Adrenal gland (tissue), 12 donors: ENCODE results near the gene AUTS2. TPM values are rescaled to one million over a fixed set of nuclear protein-coding genes. Genes with fewer than 3 reads are reported as not detected.

Source experiments
- DNase-seq, 7 donors: peaks; one replicate each; pipeline ENCODE4 v3.0.0-alpha.2; 2019 to 2020
- H3K27ac ChIP-seq, 5 donors: fragments of 200-600 bp; sonication (generic) in 4 of 5; 1 replicate in 3 of 5; 2 replicates in 2 of 5; pipeline versions ENCODE4 v1.5.1 to v1.8.0; 2016 to 2020; ENCODE audit warnings: mild to moderate bottlenecking in 1 of 5
- H3K27me3 ChIP-seq: fragments of 200-600 bp; 2 replicates; pipeline ENCODE4 v1.8.0; 2021
- H3K36me3 ChIP-seq, 2 donors: fragments of 200-600 bp; replicated peaks in 1 of 2; 1 replicate in 1 of 2; 2 replicates in 1 of 2; pipeline versions ENCODE4 v1.5.1 to v1.8.0; 2018 to 2022
- H3K4me1 ChIP-seq, 2 donors: fragments of 200-600 bp; replicated peaks in 1 of 2; 1 replicate in 1 of 2; 2 replicates in 1 of 2; pipeline versions ENCODE4 v1.5.1 to v1.8.0; 2018 to 2021
- H3K4me3 ChIP-seq, 4 donors: fragments of 200-600 bp; sonication (generic) in 3 of 4; one replicate each; pipeline ENCODE4 v1.5.1; 2016 to 2018
- H3K9me3 ChIP-seq, 3 donors: fragments of 200-600 bp; sonication (generic) in 1 of 3; replicated peaks in 1 of 3; 1 replicate in 2 of 3; 2 replicates in 1 of 3; pipeline versions ENCODE4 v1.5.1 to v1.8.0; 2016 to 2021
- CTCF ChIP-seq, 6 experiments: fragments of 450-650 bp in 4 of 6; fragments of 200-600 bp in 2 of 6; sonication (generic) in 1 of 6; IDR thresholded peaks; 1 replicate in 5 of 6; 2 replicates in 1 of 6; pipeline versions ENCODE4 v1.5.1 to v1.8.0; 2016 to 2021; ENCODE audit warnings: antibody characterized with exemption in 6 of 6, mild to moderate bottlenecking in 2 of 6, moderate library complexity in 1 of 6
- POLR2A ChIP-seq, 2 donors: fragments of 450-650 bp; IDR thresholded peaks; one replicate each; pipeline ENCODE4 v1.6.1; 2017; ENCODE audit warnings: antibody characterized with exemption in 2 of 2, mild to moderate bottlenecking in 2 of 2, moderate library complexity in 1 of 2
- WGBS, 4 donors: extraction: QIAGEN DNeasy Blood & Tissue Kit in 2 of 4; methylation state at CpG; one replicate each; pipeline versions ENCODE4 v1.1.5 to v1.1.7; 2013 to 2017; 5-methylcytosine and 5-hydroxymethylcytosine counted together
- intact Hi-C, 2 donors: fragments of 100-400 bp; cut with DNase I; formaldehyde crosslinking; loops; one replicate each; pipeline versions ENCODE4 v1.14.1 to v1.15.0; 2022 to 2023
- polyA plus RNA-seq, 3 donors: library from polyadenylated mRNA; stranded (reverse); fragments of 200-250 nt in 2 of 3; fragments of 350-450 nt in 1 of 3; fragmentation: Illumina TruSeq in 1 of 3; extraction: RNeasy Lipid Tissue Mini Kit (QIAGEN cat#74804) in 1 of 3; gene quantifications; one replicate each; pipeline ENCODE4 v1.2.3, GENCODE V29; 2013 to 2014
- total RNA-seq, 9 donors: library from RNA; depleted of rRNA in 4 of 9; stranded (reverse); fragments of >200 nt in 4 of 9; fragments of 120-200 nt in 1 of 9; fragmentation: NEBNext Ultra II Directional in 1 of 9; extraction: Animal tissue kit (Norgen Biotek cat#: 25700) in 1 of 9; gene quantifications; one replicate each; pipeline versions ENCODE4 v1.1.0 to v1.2.4, GENCODE V29; 2013 to 2023
- donor health status: healthy with polysubstance abuse.
- donor health status: Bipolar disorder and iron deficiency.
- donor health status: DM: yes; HTN: yes; CAD: no.
- donor health status: DM: no; HTN: no; CAD: no.
- donor health status: DM: no; HTN: no; CAD: no.
- donor health status: DM: yes; HTN: yes; CAD: no.

AUTS2 gene
- total and polyA plus RNA-seq, 12 donors, result 6.4 to 44.0 (median 15.2) TPM

DNA sequence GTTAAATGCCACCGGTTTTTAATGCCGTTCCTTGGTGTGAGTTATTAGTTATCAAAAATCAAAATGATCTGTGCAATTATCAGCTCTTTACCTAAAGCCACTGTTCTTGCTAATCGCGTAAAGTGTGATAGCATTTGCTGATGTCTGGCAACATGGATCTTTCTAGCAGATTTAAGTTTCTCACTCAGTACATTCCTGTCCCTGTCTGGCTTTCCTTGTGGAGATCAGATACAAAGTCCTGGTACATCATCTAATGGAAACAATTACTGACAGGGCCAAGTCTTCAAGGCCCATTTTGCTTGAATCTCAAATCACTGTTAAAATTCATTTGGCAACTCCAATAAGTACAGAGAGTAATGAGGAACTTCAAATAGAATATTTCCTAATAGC is 755.7 kb downstream of the AUTS2 start:
- H3K36me3 ChIP-seq, result no peaks in the 10 kb centered on the region
- intact Hi-C loops, result no loop called here
- no peak for DNase-seq
- no peaks in the 10 kb centered on the region for H3K27me3 ChIP-seq
- 89 to 98% (median 91%) methylated on average over 4 of the region's 4 CpGs for whole genome bisulfite sequencing, 4 donors
- no peaks in the 10 kb centered on the region for H3K4me1 ChIP-seq
- TF ChIP-seq POLR2A (IDR thresholded peaks at IDR 0.05) (no peak), CTCF (IDR thresholded peaks at IDR 0.05) (no peak)
- H3K27ac ChIP-seq, result no peak overlapping the region
- H3K4me3 ChIP-seq, result no peak overlapping the region
- no peaks in the 10 kb centered on the region for H3K9me3 ChIP-seq

GRCh38 chr7:70354409-70355169 is 756.3 kb downstream of the AUTS2 start:
- no peaks in the 10 kb centered on the region for H3K4me1 ChIP-seq
- no peak overlapping the region for H3K4me3 ChIP-seq
- no peaks in the 10 kb centered on the region for H3K9me3 ChIP-seq
- 85 to 92% (median 89%) methylated on average over 8 of the region's 8 CpGs for WGBS, 4 donors
- H3K27me3 ChIP-seq, result no peaks in the 10 kb centered on the region
- intact Hi-C loops, result no loop called here
- TF ChIP-seq POLR2A (IDR thresholded peaks at IDR 0.05) (no peak), CTCF (IDR thresholded peaks at IDR 0.05) (no peak)
- H3K36me3 ChIP-seq, result no peaks in the 10 kb centered on the region
- DNase-seq, result no peak
- no peak overlapping the region for H3K27ac ChIP-seq

- DNase-seq, result no peak
- H3K9me3 ChIP-seq, result no peaks in the 10 kb centered on the region
- WGBS, 4 donors, result 84 to 87% (median 86%) methylated on average over 10 of the region's 10 CpGs
- H3K27me3 ChIP-seq, result no peaks in the 10 kb centered on the region
- TF ChIP-seq POLR2A (IDR thresholded peaks at IDR 0.05), result no peak
- TF ChIP-seq CTCF (IDR thresholded peaks at IDR 0.05), result no peak
- H3K4me3 ChIP-seq, result no peak overlapping the region
- no peaks in the 10 kb centered on the region for H3K36me3 ChIP-seq
- H3K4me1 ChIP-seq, result no peaks in the 10 kb centered on the region
- no peak overlapping the region for H3K27ac ChIP-seq
- intact Hi-C loops, result no loop called here
These were observed 757.1 kb downstream of the AUTS2 start for GRCh38 chr7:70355198-70356020.

DNA sequence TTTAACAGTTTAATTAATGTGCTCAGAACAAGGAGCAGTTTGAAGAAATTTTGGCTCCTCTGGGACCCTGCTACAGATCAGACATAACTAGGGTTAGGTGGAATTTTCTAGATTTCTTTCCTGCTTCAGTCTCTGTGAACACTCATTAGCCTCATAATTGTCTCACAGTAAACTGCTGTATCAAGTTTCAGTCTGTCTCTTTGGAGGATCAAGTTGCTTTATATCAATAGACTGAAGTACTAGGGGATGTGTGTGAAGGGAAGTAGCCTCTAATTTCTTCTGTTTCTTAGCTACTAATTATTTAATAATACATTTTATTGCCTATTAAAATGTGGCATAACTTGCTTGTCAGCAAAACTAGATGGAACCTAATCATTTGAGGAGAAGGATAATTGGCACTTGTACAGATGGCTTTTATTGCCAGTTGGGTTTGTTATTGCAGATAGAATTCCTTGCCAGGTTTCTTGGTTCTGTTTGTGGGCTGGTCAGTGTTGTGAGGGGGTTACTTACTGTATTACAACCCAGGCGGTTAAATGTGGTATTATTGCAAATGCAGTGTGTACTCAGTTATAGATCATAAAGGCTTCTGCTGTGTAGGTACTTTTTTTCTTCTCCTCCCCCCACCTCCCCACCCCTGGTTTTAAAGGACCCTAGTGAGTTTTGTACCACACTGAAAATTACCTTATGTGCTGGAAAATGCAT is 758.0 kb downstream of the AUTS2 start:
- no peaks in the 10 kb centered on the region for H3K27me3 ChIP-seq
- WGBS, 4 donors, result 90 to 100% (median 93%) methylated on average over 1 of the region's 1 CpG

More for the DNA sequence above, 758.0 kb downstream of the AUTS2 start:
- no peak overlapping the region for H3K27ac ChIP-seq
- no peak overlapping the region for H3K4me3 ChIP-seq
- no peak for TF ChIP-seq CTCF (IDR thresholded peaks at IDR 0.05)
- TF ChIP-seq POLR2A (IDR thresholded peaks at IDR 0.05), result no peak
- no peaks in the 10 kb centered on the region for H3K36me3 ChIP-seq
- intact Hi-C loops, result no loop called here
- H3K4me1 ChIP-seq, result no peaks in the 10 kb centered on the region
- DNase-seq, result no peak
- no peaks in the 10 kb centered on the region for H3K9me3 ChIP-seq
